Karpas-422 (cell line): ENCODE measurements around the gene NDUFB10. TPM values are rescaled to one million over a fixed set of nuclear protein-coding genes. Genes with fewer than 3 reads are reported as not detected.
"Not testable (repeated sequence)": the region's sequence is repeated elsewhere in the genome, so short reads cannot be mapped to it uniquely, and the experiment has no call there.

ENCODE experiments used
- DNase-seq: peaks from one replicate; pipeline ENCODE4 v3.0.0-alpha.2; 2015
- H2AFZ ChIP-seq: fragments of 200-600 bp; sonication (generic); 2 replicates; pipeline ENCODE4 v1.6.1; 2014; ENCODE audit warnings: antibody characterized with exemption, low read length, mixed read lengths
- H3K27ac ChIP-seq: fragments of 200-600 bp; sonication (generic); 2 replicates; pipeline ENCODE4 v1.5.1; 2014; ENCODE audit warnings: mild to moderate bottlenecking, low read length, moderate library complexity
- H3K27me3 ChIP-seq: fragments of 200-600 bp; sonication (generic); 2 replicates; pipeline ENCODE4 v1.6.1; 2014; ENCODE audit warnings: low read length, mixed read lengths
- H3K36me3 ChIP-seq: fragments of 200-600 bp; sonication (generic); 2 replicates; pipeline ENCODE4 v1.6.1; 2014; ENCODE audit warnings: low read length, mixed read lengths; ENCODE audit not compliant: insufficient read depth
- H3K4me1 ChIP-seq: fragments of 200-600 bp; sonication (generic); 2 replicates; pipeline ENCODE4 v1.6.1; 2014; ENCODE audit warnings: mild to moderate bottlenecking, low read length, mixed read lengths
- H3K4me2 ChIP-seq: fragments of 200-600 bp; sonication (generic); 2 replicates; pipeline ENCODE4 v1.6.1; 2014; ENCODE audit warnings: low read length, low read depth, mild to moderate bottlenecking; ENCODE audit not compliant: poor library complexity, severe bottlenecking
- H3K4me3 ChIP-seq: fragments of 200-600 bp; sonication (generic); 2 replicates; pipeline ENCODE4 v1.5.1; 2014; ENCODE audit warnings: mild to moderate bottlenecking, antibody characterized with exemption, low read length, mixed read lengths
- H3K79me2 ChIP-seq: fragments of 200-600 bp; sonication (generic); 2 replicates; pipeline ENCODE4 v1.6.1; 2014; ENCODE audit warnings: mild to moderate bottlenecking, low read length, mixed read lengths
- H3K9ac ChIP-seq: fragments of 200-600 bp; sonication (generic); 2 replicates; pipeline ENCODE4 v1.6.0; 2014; ENCODE audit warnings: low read length
- H3K9me2 ChIP-seq: fragments of 200-600 bp; sonication (generic), shearing (Covaris generic); replicated peaks from 2 replicates; pipeline ENCODE4 v1.6.0; 2014; ENCODE audit warnings: mild to moderate bottlenecking, low read length, moderate library complexity; ENCODE audit not compliant: insufficient read depth
- H3K9me3 ChIP-seq: fragments of 300-700, 200-600 bp; sonication (generic); 2 replicates; pipeline ENCODE4 v1.6.1; 2014; ENCODE audit warnings: low read length, mixed read lengths
- H4K20me1 ChIP-seq: fragments of 200-600 bp; sonication (generic); 2 replicates; pipeline ENCODE4 v1.6.1; 2014; ENCODE audit warnings: mild to moderate bottlenecking, antibody characterized with exemption, low read length, low read depth; ENCODE audit not compliant: insufficient read depth
- total RNA-seq: library from RNA; depleted of rRNA; stranded (reverse); fragments of >200 nt; shearing (Covaris generic); gene quantifications from 2 replicates; pipeline ENCODE4 v1.2.3, GENCODE V29; 2014; ENCODE audit warnings: low replicate concordance

Gene NDUFB10
- total RNA-seq, 1 experiment from 2014 or later: 288 TPM

- Histone ChIP-seq H3K36me3 (no peaks in the 10 kb centered on the region), H3K4me3 (no peak overlapping the region), H3K9me2 (no peaks in the 10 kb centered on the region), H3K9ac (no peak overlapping the region), H4K20me1 (no peaks in the 10 kb centered on the region), H3K4me1 (peaks cover 7% of the 10 kb centered on the region), H2AFZ (no peak overlapping the region), H3K4me2 (no peak overlapping the region), H3K9me3 (no peaks in the 10 kb centered on the region), H3K79me2 (no peaks in the 10 kb centered on the region), H3K27ac (no peak overlapping the region), H3K27me3 (no peaks in the 10 kb centered on the region)
- DNase-seq: no peak
Observed at GRCh38 chr16:1932050-1933028, 27.0 kb upstream of the NDUFB10 start.

GRCh38 chr16:1933097-1933661, 26.2 kb upstream of the NDUFB10 start:
- H3K27ac ChIP-seq: no peak overlapping the region
- H3K4me1 ChIP-seq: peaks cover 7% of the 10 kb centered on the region
- H3K79me2 ChIP-seq: no peaks in the 10 kb centered on the region
- no peaks in the 10 kb centered on the region for H3K9me3 ChIP-seq
- H3K4me2 ChIP-seq: no peak overlapping the region
- DNase-seq: no peak
- no peak overlapping the region for H2AFZ ChIP-seq
- no peak overlapping the region for H3K4me3 ChIP-seq
- H3K9ac ChIP-seq: no peak overlapping the region
- H3K27me3 ChIP-seq: no peaks in the 10 kb centered on the region
- no peaks in the 10 kb centered on the region for H4K20me1 ChIP-seq
- H3K9me2 ChIP-seq: no peaks in the 10 kb centered on the region
- H3K36me3 ChIP-seq: no peaks in the 10 kb centered on the region

DNA sequence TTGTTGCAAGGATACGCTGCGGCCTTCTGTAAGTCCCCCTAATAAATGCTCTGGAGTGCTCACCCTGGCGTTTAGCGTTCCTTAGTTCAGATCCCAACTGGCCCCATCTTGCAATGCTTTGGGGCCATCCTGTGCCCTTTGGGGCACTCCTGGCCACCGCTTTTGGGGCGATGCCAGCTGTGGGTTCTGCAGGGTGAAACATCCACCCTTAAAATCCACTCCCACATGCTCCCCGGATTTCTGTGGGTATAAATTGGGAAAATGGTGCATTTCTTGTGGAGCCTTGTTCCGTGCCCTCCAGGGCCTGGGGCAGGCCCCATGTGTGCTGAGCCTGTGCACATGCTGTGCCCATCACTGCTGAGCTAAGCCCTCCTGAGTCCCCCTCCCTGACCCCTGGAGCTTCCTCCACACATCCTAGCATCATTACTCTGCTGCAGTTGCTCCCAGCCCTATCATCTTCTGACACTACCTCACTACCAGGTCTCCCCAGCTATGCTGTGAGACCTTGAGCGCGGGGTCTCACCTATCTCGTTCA, 22.3 kb upstream of the NDUFB10 start:
- Histone ChIP-seq H3K36me3 (no peaks in the 10 kb centered on the region), H3K9ac (no peak overlapping the region)

DNA sequence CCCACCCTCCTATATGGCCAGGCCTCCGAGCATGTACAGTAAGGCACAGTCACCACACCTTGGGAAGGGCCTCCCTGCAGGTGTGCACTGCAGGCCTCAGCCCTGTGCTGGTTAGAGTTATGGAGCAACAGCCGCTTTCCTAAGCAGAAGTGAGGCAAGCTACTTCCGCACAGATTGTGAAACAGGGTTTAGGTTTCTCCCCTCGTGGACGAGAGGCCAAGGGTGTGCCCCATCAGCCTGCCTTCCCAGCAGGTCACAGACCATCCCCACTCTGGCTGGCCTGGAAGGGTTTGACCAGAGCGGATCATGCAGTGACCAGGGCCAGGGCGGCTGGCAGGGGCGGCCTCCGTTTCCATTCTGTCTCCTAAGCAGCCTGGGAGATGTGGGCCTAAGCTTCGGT, 21.0 kb upstream of the NDUFB10 start:
- H3K9me2 ChIP-seq: no peaks in the 10 kb centered on the region
- H3K9ac ChIP-seq: no peak overlapping the region
- H3K4me3 ChIP-seq: no peak overlapping the region
- no peaks in the 10 kb centered on the region for H3K36me3 ChIP-seq
- no peaks in the 10 kb centered on the region for H3K27me3 ChIP-seq
- no peak for DNase-seq
- no peaks in the 10 kb centered on the region for H3K79me2 ChIP-seq
- no peak overlapping the region for H3K27ac ChIP-seq
- peaks cover 16% of the 10 kb centered on the region for H3K4me1 ChIP-seq
- no peak overlapping the region for H2AFZ ChIP-seq
- no peaks in the 10 kb centered on the region for H3K9me3 ChIP-seq
- no peak overlapping the region for H3K4me2 ChIP-seq
- no peaks in the 10 kb centered on the region; the same call in 1 of the 2 replicates for H4K20me1 ChIP-seq

More for the DNA sequence above, 22.3 kb upstream of the NDUFB10 start:
- Histone ChIP-seq H3K79me2 (no peaks in the 10 kb centered on the region), H3K9me3 (no peaks in the 10 kb centered on the region), H3K27ac (no peak overlapping the region), H3K9me2 (no peaks in the 10 kb centered on the region), H4K20me1 (no peaks in the 10 kb centered on the region), H3K4me1 (peaks cover 6% of the 10 kb centered on the region), H3K4me3 (no peak overlapping the region), H3K4me2 (no peak overlapping the region), H3K27me3 (no peaks in the 10 kb centered on the region), H2AFZ (no peak overlapping the region)
- no peak for DNase-seq

- no peaks in the 10 kb centered on the region for H3K27me3 ChIP-seq
- H3K9me3 ChIP-seq: no peaks in the 10 kb centered on the region
- H3K27ac ChIP-seq: no peak overlapping the region
- no peaks in the 10 kb centered on the region for H3K79me2 ChIP-seq
- no peak overlapping the region for H3K4me2 ChIP-seq
- no peak for DNase-seq
- no peaks in the 10 kb centered on the region for H3K9me2 ChIP-seq
- H3K4me1 ChIP-seq: peaks cover 21% of the 10 kb centered on the region
- no peaks in the 10 kb centered on the region for H3K36me3 ChIP-seq
- H2AFZ ChIP-seq: no peak overlapping the region
- no peak overlapping the region for H3K4me3 ChIP-seq
- H4K20me1 ChIP-seq: no peaks in the 10 kb centered on the region; the same call in 1 of the 2 replicates
- no peak overlapping the region for H3K9ac ChIP-seq
Observed at GRCh38 chr16:1938910-1939309, 20.4 kb upstream of the NDUFB10 start.

DNA sequence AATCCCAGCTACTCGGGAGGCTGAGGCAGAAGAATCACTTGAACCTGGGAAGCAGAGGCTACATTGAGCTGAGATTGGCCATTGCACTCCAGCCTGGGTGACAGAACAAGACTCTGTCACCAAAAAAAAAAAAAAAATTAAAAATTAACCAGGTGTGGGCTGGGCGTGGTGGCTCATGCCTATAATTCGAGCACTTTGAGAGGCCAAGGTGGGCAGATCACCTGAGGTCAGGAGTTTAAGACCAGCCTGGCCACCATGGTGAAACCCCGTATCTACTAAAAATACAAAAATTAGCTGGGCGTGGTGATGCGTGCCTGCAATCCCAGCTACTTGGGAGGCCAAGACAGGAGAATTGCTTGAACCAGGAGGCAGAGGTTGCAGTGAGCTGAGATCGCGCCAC, 19.5 kb upstream of the NDUFB10 start:
- H3K4me2 ChIP-seq, H3K9me2 ChIP-seq, H4K20me1 ChIP-seq, H3K4me3 ChIP-seq, H3K9me3 ChIP-seq, DNase-seq, H3K9ac ChIP-seq, H3K27me3 ChIP-seq, H2AFZ ChIP-seq, H3K36me3 ChIP-seq, H3K27ac ChIP-seq, H3K79me2 ChIP-seq: not testable (repeated sequence)
- peaks cover 21% of the 10 kb centered on the region for H3K4me1 ChIP-seq

- no peak overlapping the region for H3K27ac ChIP-seq
- no peaks in the 10 kb centered on the region for H3K79me2 ChIP-seq
- no peaks in the 10 kb centered on the region for H3K36me3 ChIP-seq
Observed at GRCh38 chr16:1940273-1941161, 18.8 kb upstream of the NDUFB10 start.

More at GRCh38 chr16:1940273-1941161, 18.8 kb upstream of the NDUFB10 start:
- Histone ChIP-seq H3K9ac (no peak overlapping the region), H4K20me1 (no peaks in the 10 kb centered on the region; the same call in 1 of the 2 replicates), H3K27me3 (no peaks in the 10 kb centered on the region), H3K9me2 (no peaks in the 10 kb centered on the region), H2AFZ (no peak overlapping the region), H3K4me2 (no peak overlapping the region), H3K4me1 (peaks cover 21% of the 10 kb centered on the region), H3K4me3 (no peak overlapping the region), H3K9me3 (no peaks in the 10 kb centered on the region)
- DNase-seq: no peak
